ENCODE results near the gene ENO2.
"Not testable (repeated sequence)": the region's sequence is repeated elsewhere in the genome, so short reads cannot be mapped to it uniquely, and the experiment has no call there.

Gene ENO2

DNA sequence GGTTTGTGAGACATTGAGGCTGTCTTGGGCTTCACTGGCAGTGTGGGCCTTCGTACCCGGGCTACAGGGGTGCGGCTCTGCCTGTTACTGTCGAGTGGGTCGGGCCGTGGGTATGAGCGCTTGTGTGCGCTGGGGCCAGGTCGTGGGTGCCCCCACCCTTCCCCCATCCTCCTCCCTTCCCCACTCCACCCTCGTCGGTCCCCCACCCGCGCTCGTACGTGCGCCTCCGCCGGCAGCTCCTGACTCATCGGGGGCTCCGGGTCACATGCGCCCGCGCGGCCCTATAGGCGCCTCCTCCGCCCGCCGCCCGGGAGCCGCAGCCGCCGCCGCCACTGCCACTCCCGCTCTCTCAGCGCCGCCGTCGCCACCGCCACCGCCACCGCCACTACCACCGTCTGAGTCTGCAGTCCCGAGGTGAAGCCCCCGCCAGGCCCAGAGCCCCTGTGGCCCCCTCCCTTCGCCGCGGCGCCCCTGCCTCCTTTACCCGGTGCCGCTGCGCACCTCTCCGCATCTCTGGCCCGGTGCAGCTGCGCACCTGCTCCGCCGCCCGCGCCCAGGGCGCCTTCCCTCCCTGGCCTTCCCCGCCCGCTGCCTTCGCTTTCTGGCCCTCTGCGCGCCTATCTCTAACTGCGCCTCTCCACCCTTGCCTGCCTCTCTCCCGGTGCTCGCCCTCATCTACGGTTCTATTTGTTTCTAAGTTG lies at the start of gene ENO2:
ENO2 (plus strand) TSS at position 335 of the 701 bp plus-strand sequence. CDS start 1,253 bp downstream, outside the sequence.
- DNase-seq (ENCODE audit: low spot score), result peak; percentile 62

DNA sequence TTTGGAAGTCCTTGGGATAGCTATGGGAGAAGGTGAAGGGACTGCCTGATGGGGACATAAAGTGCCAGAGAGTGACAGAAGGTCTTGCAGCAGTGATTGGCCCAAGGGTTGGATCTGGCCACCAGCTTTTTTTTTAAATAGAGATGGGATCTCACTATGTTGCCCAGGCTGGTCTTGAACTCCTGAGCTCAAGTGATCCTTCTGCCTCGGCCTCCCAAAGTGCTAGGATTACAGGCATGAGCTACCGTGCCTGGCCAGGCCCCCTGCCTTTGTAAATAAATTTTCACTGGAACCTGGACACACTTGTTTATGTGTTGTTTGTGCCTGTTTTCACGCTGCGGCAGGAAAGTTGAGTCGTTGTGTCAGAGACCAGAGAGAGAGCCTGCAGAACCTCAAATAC lies 49.1 kb upstream of the ENO2 start:
- DNase-seq (ENCODE audit: low spot score), result not testable (repeated sequence)

DNA sequence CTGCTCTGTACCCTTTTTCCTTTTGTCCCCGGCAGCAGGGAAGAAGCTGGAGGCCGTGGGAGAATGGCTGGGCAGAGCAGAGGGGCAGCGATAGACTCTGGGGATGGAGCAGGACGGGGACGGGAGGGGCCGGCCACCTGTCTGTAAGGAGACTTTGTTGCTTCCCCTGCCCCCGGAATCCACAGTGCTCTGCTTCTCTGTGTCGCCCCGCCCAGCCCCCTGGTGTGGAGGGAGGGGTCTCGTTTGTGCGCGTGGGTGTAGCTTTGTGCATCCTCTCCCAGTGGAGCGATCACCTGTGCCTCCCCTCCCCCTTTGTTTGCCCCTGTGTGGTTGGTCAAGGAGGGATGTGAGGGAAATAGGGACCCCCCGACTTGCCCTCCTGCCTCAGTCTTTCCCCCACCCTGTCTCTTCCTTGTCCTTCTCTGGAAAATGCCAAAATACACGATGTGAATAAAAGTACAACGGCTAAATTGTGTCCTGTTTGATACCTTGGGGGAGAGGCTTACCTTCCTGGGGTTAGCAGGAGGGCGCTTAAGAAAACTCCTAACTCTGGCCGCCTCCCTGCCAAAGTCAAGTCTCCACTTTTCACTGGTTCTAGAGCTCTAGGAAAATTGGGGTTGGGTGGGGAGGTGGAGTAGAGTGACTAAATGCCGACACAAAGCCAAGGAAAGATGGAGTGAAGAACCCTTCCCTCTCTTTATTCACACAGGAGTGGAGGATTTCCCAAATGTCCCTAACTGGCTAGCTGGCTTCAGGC lies 48.0 kb upstream of the ENO2 start:
- no peak for DNase-seq (ENCODE audit: low spot score)

- DNase-seq (ENCODE audit: low spot score), result no peak
These were observed 47.4 kb upstream of the ENO2 start for GRCh38 chr12:6866920-6867412.

GRCh38 chr12:6867413-6868210 lies 46.8 kb upstream of the ENO2 start, which contains the start of gene TPI1:
TSS of gene TPI1 (plus strand) at chr12:6867531. CDS start at chr12:6867567, 36 bp downstream.
- DNase-seq (ENCODE audit: low spot score), result peak; percentile 82

DNA sequence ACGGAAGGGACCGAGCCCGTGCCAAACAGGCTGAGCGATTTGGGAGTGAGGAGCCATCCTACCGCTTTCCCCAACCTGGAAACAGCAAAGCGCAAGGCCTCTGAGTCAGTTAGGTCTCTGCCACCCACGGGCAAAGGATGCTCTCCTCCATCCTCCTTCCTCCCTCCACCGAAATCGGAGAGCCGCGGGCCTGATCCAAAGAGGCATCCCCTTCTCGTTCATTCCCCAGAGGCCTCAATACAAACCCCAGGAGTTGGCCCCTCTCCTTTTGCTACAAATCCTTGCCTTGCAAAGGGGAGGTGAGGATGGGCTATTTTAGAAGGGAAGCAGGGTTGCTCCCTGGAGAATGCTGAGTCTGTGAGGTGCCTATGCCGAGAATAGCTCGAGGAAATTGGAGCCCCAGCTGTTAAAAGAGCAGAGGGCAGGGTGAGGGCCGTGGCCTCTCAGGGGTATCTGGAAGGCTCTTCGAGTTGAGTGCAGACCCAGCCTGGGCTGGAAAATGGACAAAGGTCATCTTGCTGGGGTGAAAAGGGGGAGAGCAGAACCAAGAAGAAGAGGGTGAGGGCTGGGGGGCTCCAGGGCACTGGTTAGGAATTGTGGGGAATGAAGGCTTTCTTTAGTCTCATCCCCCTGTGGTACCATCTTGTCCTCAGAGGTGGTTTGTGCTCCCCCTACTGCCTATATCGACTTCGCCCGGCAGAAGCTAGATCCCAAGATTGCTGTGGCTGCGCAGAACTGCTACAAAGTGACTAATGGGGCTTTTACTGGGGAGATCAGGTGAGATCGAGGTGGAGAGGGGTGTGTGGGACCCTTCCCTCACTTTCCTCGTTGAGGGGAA lies 46.0 kb upstream of the ENO2 start:
- DNase-seq (ENCODE audit: low spot score), result peak; percentile 40

DNA sequence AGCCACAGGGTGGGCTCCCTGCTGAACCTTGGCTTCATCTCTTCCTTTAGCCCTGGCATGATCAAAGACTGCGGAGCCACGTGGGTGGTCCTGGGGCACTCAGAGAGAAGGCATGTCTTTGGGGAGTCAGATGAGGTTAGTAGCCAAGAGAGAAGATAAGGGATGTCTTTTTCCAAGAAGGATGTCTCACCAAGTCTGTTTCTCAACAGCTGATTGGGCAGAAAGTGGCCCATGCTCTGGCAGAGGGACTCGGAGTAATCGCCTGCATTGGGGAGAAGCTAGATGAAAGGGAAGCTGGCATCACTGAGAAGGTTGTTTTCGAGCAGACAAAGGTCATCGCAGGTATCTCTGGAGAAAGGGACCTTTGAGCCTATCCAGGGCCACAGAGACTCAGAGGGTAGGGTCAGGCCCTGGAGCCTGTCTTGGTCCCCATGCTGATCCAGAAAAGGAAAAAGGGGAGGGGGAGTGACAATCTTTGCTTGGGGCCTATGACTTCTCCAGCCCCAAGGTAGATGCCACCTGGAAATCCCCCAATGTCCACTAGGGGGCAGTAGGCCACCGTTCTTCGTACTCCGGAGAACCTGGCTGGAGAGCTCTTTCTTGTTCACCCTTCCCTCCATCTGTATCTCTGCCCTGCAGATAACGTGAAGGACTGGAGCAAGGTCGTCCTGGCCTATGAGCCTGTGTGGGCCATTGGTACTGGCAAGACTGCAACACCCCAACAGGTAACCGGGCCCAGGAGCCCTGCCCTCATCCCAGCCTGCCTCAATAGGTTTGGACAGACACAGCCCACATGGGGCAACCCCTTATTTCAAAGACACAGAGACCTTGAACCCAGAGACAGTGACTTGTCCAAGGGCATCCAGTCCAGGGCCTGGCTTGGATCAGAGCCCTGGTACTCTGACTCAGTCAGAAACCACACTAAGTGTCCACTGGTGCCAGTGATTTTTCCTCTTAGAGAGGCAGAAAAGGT lies 45.0 kb upstream of the ENO2 start:
- DNase-seq (ENCODE audit: low spot score), result peak; percentile 92

GRCh38 chr12:6870304-6870703 lies 44.1 kb upstream of the ENO2 start:
- not testable (repeated sequence) for DNase-seq (ENCODE audit: low spot score)

DNA sequence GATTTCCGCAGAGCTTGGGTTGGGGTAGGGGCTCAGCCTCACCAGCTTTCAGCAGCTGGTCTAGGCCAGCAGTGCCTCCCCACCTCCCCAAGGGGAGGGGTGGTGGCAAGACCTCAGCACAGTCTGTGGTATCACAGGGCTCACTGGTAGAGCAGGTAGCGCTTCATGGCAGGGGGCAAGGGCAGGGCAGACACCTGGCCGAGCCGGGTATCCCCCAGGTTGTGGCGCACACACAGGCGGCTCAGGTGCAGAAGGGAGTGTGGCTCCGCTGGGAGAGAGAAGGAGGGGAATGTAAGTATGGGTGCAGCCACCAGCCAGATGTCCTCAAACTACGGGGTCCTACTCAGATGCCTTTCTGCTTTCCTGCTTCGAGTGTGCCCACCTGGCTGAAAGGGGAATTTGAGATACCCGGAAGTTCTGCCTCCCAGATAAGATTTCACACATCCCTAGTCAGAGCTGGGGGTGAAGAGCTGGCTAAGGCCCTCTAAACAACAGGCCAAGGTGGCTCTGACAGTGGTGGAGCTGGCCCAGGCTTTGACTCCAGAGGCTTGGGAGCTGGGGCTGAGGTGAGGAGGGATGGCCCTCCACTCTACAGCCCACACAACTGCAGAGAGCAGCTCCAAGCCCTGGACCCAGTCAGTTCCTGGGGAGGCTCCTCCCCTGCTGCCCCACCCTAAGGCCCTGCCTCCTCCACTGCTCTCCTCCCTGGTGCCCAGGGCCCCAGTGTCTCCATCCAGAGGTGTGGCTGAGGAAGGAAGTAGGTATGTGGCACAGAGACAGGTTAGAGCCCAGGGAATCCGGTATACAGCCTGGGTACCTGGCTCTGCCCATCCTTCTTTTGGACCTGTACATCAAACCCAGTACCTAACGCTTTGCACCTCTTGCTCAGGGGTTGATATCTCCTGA lies 43.1 kb upstream of the ENO2 start:
- DNase-seq (ENCODE audit: low spot score), result peak; percentile 60

- peak; percentile 86 for DNase-seq (ENCODE audit: low spot score)
These were observed 42.0 kb upstream of the ENO2 start for GRCh38 chr12:6872073-6873048.

DNA sequence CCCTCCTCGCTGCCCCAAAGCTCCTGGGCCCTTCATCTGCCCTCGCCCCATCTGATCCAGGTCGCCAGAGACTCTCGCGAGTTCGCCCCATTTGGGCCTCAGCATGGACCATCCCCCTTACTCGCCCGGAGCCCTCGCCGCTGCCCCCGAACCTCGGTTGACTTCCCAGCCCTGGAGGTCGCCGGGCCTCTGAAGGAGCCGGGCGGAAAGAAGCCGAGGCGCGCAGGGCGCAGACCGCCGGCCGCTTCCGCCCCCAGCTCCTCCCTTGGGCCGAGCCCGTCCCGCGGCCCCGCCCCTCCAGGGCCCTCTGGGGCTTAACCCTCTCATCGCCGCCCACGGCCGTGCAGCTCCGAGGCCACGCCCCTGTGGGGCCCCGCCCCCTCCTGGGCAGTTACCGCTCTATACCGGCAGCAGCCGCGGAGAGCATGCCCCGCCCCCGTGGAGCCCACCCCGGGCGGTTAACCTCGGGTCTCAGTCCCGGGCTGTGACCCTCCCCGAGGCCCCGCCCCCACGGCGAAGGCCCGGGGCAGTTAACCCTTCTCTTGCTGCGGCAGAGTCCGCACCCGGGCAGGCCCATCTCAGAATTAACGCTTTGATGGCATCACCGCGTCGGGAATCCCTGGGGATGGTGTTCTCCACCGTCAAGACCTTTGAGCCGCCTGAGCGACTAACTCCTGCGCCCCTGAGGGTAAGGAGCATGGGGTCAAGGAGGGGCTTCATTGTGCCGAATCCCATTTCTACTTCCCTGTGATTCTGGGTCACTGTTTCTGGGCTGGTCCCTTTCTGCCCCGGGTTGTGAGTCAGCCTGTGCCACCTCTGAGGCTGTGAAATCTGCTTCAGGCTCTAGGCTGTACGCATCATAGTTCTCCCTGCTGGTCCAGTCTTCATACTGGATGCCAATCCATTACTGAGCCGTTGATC lies 41.0 kb upstream of the ENO2 start, which contains the start of gene SPSB2:
SPSB2 (minus strand) TSS at position 210 of the 921 bp plus-strand sequence. CDS start 402 bp downstream, outside the sequence.
- peak; percentile 97 for DNase-seq (ENCODE audit: low spot score)

DNA sequence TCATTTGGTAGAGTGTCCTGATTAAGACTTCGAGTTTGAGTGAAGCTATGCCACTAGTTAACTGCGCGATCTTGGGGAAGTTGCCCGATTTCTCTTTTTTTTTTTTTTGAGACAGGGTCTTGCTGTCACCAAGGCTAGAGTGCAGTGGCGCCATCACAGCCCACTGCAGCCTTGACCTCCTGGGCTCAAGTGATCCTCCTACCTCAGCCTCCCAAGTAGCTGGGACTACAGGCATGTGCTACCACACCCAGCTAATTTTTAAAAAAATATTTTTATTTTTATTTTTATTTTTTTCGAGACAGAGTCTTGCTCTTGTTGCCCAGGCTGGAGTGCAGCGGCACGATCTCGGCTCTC lies 40.4 kb upstream of the ENO2 start:
- DNase-seq (ENCODE audit: low spot score), result not testable (repeated sequence)

DNA sequence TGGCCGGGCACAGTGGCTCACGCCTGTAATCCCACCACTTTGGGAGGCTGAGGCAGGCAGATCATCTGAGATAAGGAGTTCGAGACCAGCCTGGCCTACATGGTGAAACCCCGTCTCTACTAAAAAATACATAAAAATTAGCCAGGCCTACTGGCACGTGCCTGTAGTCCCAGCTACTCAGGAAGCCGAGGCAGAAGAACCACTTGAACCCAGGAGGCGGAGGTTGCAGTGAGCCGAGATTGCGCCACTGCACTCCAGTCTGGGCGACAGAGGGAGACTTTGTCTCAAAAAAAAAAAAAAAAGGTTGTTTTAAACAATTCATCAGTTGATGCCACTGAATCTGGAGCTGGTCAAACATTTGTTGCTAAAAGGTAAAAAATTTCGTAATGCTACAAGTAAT lies 34.6 kb upstream of the ENO2 start:
- not testable (repeated sequence) for DNase-seq (ENCODE audit: low spot score)

- DNase-seq (ENCODE audit: low spot score), result no peak
These were observed 31.1 kb upstream of the ENO2 start for GRCh38 chr12:6883252-6883651.

GRCh38 chr12:6883683-6884082 lies 30.7 kb upstream of the ENO2 start:
- DNase-seq (ENCODE audit: low spot score), result no peak

DNA sequence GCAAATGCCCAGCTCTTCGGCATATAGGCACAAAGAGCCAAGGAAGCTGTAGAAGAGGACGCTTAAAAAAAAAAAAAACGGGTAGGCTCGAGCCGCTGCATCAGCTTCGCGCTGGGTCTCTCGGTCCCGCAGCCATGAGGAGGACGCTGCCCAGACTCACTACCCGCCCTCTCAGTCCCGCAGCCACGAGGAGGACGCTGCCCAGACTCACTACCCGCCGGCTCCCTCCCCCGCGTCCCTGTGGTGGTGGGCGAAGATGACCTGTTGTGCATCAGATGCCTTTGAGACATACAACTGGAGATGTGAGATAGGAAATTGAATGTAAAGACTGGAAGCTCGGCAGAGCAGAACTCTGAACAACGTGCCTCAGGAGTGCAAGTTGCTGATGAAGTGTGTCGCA lies 29.8 kb upstream of the ENO2 start:
- DNase-seq (ENCODE audit: low spot score), result no peak
